ENCODE measurements around the gene LRP1.
A peak's percentile ranks its signal among the peaks of the same experiment; 100 is the strongest.
"Not testable (repeated sequence)": the region's sequence is repeated elsewhere in the genome, so short reads cannot be mapped to it uniquely, and the experiment has no call there.

LRP1 gene

GRCh38 chr12:57112492-57113294 lies 15.6 kb upstream of the LRP1 start:
- no peak for DNase-seq

DNA sequence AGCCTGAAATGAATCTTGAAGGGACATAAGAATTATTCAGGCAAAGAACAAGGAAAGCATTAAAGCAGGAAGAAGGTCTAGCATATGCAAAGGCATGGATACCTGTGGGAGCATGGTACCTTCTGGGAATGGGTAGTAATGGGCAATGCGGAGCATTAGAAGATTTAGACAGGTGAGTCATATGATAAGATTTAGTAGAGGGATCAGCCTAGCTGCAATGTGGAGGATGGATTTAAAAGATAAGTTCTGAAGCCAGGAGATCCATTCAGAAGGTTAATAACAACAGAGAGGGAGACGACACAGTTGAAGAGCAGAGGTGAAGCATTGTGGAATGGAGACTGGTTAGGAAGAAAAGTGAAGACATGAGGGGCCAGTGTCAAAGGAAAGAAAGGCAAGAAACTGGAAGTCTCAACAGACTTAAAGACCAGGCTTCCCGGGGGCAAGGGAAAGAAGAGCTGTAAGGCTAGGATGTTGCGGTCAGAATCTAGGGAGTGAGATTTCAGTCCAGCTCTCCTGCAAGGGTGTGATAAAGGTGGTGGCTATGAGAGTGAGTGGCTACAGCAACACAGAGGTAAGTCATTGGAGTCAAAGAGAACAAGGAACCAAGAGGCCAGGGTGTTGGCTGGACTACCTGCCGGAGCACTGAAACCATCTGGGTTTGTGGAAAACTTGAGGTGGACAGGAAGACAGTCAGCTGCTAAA lies 11.6 kb upstream of the LRP1 start:
- no peak for DNase-seq

DNA sequence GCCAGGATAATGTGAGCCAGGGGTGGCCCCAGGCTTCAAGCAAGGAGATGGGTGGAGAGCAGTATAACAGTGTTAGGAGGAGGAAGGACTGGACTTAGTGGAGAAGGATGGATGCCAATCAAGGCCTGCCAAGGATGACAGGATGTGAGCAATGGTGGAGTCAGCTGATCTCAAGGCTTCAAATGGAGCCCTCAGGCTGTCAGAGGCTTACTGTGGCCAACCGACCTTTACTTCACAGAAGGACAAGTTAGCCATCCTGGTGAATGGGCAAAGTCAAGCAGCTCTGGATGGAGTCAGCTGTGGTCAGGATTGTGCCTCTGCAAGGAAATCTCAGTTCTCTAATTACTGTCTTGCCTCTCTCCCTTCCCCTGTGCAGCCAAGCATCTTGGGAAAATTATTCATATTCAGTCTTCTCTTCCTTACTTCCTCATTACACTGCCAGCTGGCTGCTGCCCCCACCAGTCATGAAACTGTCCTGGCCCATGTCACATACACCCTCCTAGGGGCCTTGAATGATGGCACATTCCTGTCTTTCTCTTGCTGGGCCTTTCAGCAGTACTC lies 9.5 kb upstream of the LRP1 start:
- DNase-seq: no peak

DNA sequence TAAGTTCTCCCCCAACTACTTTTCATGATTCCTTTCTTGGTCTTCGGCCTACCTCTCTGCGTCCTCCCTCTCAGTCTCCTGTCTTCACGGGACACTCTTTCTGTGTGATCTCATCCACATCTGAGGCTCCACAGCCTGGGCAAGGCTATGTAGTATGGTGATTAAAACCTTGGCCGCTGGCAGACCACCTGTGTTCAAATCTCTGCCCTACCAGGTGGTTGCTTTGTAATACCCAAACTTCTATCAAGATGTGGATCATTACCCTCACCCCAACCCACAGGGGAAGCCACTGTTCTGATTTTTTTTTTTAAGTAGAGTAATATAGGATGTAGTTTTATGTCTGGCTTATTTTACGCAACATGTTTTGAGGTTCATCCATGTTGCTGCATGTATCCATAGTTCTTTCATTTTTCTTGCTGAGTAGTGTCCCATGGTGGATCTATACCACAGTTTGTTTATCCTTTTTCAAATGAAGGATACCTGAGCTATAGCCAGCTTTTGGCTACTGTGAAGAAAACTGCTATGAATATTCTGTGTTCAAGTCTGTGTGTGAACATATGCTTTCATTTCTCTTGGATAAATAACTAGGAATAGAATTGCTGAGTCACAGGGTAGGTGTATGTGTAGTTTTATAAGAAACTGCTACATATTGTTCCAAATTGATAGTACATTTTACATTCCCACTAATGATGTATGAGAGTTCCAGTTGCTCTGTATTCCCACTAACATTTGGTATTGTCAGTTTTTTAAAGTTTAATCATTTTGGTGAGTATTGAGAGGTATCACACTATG lies 8.8 kb upstream of the LRP1 start:
- DNase-seq: no peak

GRCh38 chr12:57120718-57121117 lies 7.6 kb upstream of the LRP1 start:
- DNase-seq: not testable (repeated sequence)

GRCh38 chr12:57123813-57124212 lies 4.5 kb upstream of the LRP1 start:
- DNase-seq: no peak

DNA sequence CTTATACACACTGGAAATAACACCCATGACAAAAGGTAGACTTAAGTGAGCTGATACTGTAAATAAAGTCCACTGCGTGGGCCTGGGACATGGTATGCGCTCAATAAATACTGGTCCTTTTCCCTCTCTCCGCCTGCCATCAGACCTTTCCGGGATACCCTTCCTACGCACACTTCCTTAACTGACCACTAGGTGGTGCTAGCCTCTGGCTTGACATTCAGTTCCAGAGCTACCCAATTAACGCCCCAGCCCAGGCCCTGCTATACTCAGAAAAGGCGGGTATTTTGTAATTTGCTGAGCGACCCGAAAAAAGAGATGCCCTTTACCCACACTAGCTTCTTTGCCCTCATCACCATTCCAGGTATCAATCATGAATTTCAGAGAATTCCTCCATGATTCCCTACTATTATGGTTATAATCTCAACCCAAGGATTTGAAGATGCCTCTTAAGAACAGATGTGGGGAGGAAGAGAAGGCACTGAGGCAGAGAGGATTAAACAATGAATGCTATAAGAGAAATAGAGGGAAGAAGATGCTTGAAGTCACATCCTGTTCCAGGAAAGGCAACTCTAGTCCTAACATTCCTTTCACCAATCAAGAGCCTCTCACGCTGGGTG lies 3.9 kb upstream of the LRP1 start:
- peak; percentile 83 for DNase-seq

- DNase-seq: no peak
Observed at GRCh38 chr12:57126061-57126460, 2.2 kb upstream of the LRP1 start.

- DNase-seq: no peak
Observed at GRCh38 chr12:57126561-57126960, 1.7 kb upstream of the LRP1 start.

DNA sequence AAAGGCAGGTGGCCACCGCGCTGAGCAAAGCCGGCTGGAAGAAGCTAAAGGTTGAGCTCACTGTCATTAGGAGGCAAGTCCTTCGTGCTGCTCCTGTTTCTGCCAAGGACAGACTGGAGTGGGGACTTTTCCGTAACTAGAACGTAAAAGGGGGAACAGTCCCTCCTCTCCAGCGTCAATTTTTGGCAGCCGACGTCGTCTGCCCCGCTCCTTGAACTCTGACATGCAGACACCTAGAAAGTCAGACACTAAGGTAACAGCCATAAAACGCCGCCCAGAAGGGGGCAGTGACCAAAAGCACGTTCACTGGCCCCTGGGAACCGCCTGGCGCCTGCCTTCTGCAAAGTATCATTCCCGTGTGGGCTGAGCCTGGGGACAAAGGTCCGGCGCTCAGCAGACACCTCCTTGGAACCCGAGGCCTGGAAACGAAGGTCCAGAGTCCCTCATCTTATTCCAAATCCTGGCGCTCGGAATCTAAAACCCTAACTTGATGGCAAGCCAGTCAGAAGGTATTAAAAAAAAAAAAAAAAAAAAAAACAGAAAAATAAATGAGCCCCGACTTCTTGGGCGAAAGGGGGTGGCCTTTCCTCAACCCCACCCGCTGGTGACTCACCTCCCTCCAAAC lies 1.1 kb upstream of the LRP1 start:
- DNase-seq: peak; percentile 63

GRCh38 chr12:57128519-57129247 lies 400 bp downstream of the LRP1 start:
- DNase-seq: no peak

GRCh38 chr12:57129321-57129842 lies 1.1 kb downstream of the LRP1 start:
- peak; percentile 49 for DNase-seq

GRCh38 chr12:57129889-57130288 lies 1.6 kb downstream of the LRP1 start:
- DNase-seq: no peak

DNA sequence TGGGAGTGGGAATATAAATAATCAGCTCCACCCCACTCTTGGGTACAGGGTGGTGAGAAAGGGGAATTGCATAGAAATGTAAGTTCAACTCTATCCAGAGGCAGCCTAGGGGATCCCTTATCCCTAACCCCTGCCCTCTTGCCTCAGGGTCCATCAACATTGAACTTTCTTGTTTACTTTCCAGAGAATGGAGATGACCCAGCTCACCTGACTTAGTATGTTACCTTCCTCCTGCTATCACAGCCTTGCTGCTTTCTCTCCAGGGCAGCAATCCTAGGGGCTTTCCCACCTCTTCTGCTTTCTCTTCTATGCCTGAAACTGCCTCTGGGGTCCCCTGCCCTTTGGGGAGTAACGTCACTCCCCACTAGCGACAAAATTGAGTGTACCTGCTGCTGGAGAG lies 2.7 kb downstream of the LRP1 start:
- no peak for DNase-seq

DNA sequence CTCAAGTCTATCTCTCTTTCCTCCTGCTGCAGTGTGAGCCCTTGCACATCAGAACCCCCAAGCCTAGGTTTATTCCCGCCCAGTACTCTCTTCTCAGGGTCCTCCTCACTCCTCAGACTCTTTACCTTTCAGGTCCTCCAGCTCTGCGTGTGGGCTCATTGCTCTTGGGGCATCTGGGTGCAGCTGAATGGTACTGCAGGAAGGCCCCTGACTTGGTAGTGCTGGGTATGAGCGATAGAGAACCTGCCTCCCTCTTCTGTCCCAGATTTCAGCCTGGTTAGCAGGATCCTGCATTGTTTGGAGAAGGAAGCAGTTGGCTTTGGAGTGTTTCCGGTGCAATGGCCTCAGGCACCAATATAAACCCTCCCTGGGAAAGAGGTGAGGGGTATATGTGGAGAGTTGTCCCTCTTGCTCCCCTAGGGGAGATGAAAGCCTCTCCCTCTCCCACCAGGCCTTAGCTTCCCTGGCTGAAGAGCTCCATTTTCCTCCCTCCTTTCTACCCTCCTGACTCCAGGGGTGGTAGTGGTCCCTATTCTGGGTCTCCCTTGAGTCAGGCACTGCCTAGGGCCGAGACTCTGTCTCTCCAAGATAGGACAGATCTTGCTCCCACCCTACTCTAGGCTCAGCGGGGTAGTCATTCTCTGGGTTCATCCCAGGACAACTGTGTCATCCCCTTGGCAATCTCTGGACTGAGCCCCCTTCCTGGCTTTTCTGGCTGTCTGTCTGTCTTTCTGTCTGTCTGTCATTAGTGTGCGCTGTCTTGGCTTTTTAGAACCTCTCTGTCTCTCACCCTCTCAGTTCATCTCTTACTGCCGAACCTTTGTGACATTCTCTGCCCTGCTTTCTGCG lies 3.8 kb downstream of the LRP1 start:
- DNase-seq: no peak

DNA sequence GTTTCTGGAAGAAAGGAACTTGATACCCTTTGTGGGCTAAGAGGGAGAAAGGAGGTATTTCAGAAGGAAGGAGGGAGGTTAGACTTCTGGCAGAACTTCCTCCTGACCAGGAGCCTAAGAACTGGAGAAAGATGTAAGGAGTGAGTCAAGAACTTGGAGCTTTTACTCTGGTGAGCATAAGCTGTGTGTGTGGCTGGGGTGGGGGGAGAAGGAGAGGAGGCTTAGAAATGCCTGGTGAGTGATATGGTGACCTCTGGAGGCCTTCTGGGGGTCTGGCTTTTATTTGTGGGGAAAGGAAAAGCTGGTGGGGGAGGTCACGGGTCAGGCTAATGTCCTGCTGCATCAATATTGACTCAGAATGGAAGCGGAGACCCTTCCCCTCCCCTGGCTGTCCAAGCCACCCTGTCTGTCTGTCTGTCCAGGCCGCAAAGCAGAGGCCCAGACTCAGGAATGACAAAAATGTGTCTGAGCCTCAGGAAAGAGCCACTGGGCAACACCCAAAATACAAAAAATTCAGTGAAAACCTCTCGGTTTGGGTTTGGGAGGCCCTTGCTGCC lies 4.8 kb downstream of the LRP1 start:
- DNase-seq: no peak

- no peak for DNase-seq
Observed at GRCh38 chr12:57133916-57134315, 5.6 kb downstream of the LRP1 start.

DNA sequence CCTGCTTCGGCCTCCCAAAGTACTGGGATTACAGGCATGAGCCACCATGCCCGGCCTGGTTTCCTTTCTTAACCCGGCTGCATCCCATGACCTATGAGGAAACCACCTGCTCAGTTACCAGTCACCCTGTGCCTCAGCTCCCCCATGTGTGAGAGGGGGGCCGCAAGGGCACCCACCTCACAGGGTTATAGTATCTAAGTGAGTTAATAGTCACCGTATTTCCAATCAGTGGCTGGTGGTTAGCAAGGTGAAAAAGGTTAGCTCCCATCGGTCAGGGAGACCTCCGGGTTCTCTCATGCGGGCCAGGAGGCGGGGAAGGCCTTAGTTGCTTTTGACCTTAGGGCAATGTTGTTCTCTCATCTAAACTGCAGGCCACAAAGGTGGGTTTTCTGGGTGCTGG lies 6.7 kb downstream of the LRP1 start:
- DNase-seq: no peak

- DNase-seq: peak; percentile 94
Observed at GRCh38 chr12:57135527-57136326, 7.4 kb downstream of the LRP1 start.
